Fibroblast of pulmonary artery (primary cell): ENCODE data around the gene WNT7B.

Experiments
- DNase-seq: peaks from one replicate; pipeline ENCODE4 v3.0.0-alpha.2; 2010; ENCODE audit warnings: low read depth
- H3K4me3 ChIP-seq: replicated peaks from 2 replicates; pipeline ENCODE4 v1.5.1; 2011; ENCODE audit warnings: low read depth, mild to moderate bottlenecking, control low read depth, low read length, moderate library complexity
- TF ChIP-seq, protein P1 (sequence below): IDR thresholded peaks from 2 replicates; pipeline ENCODE4 v1.5.1; 2011; ENCODE audit warnings: mild to moderate bottlenecking, control low read depth, low read length, inconsistent platforms; ENCODE audit errors: missing control alignments

The WNT7B gene

DNA sequence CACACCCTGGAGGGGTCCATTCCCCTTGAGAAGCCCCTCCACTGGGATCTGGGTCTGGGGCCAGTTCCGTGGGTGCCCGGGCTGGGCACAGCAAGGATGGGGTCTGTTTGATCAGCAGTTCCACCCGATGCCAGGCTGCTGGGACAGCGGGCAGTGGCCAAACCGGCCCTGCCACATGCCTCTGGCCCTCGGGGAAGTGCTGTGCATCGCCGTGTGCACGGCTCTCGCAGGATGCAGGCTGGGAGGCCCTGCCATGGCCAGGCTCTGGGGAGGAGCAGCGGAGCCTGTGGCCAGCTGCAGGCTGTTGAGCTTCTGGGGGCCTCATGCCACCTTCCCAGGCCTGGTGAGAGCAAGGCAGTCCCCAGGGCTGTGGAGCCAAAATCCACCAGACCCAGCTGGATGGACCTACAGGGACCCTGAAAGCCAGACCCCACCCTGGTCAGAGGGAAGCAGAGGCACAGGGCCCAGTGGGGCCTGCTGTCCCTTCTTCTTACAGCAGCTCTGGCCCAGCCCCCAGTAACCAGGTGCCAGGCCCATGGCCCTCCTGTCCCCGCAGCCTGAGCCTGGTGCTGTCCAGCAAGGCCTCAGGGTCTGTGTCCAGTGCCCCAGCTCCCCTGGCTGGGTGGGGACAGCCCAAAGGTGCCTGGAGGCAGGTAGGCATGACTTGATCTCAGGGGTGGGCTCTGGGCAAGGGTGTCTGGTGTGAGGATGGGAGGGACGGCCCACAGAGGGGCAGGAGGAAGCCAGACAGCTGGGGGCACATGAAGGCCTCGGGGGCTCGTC is 57.3 kb downstream of the WNT7B start:
- DNase-seq, result no peak
- TF ChIP-seq, protein P1, sequence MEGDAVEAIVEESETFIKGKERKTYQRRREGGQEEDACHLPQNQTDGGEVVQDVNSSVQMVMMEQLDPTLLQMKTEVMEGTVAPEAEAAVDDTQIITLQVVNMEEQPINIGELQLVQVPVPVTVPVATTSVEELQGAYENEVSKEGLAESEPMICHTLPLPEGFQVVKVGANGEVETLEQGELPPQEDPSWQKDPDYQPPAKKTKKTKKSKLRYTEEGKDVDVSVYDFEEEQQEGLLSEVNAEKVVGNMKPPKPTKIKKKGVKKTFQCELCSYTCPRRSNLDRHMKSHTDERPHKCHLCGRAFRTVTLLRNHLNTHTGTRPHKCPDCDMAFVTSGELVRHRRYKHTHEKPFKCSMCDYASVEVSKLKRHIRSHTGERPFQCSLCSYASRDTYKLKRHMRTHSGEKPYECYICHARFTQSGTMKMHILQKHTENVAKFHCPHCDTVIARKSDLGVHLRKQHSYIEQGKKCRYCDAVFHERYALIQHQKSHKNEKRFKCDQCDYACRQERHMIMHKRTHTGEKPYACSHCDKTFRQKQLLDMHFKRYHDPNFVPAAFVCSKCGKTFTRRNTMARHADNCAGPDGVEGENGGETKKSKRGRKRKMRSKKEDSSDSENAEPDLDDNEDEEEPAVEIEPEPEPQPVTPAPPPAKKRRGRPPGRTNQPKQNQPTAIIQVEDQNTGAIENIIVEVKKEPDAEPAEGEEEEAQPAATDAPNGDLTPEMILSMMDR, result no peak
- H3K4me3 ChIP-seq, result no peak overlapping the region

DNA sequence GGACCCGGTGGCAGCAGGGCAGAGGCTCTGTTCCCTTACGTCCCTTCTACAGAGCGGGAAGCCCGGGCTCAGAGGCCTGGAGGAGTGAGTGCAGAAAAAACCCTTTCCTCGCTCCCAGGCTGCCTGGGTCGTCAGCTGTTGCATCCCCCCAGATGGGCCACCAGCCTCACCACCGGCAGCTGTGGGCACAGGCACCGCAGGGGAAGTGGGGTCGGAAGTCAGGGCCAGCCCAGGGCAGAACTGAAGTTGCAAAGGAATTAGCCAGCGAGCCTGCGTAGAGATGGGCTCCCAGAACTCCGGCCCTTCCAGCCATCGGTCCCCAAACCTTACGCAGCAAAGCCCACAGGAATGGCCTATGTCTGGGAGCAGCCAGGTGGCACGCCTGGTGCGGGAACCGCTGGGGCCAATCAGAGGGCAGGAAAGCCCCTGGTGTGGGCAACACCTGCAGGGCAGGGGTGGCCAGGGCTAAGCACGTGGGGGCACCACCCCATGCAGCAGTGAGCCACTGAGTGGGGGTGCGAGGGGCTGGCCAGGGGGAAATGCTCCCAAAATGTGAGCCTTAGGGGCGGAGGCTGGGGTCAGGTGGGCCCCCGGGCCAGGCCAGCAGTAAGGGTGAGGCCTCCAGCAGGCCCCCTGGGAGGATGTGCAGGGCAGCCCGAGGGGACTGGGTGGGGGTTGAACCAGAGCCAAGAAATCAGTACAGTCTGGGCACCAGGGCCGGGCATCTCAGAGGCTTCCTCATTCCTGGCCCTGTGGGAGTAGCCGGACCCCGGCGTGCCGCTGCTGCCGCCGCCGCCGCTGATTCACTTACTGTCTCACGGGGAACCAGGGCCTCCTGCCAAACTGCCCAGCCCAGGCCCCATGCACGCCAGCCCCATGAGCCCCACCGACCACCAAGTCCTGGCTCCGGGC is 58.2 kb downstream of the WNT7B start:
- no peak overlapping the region for H3K4me3 ChIP-seq
- peak; percentile 40 for DNase-seq
- TF ChIP-seq, protein P1, result no peak

DNA sequence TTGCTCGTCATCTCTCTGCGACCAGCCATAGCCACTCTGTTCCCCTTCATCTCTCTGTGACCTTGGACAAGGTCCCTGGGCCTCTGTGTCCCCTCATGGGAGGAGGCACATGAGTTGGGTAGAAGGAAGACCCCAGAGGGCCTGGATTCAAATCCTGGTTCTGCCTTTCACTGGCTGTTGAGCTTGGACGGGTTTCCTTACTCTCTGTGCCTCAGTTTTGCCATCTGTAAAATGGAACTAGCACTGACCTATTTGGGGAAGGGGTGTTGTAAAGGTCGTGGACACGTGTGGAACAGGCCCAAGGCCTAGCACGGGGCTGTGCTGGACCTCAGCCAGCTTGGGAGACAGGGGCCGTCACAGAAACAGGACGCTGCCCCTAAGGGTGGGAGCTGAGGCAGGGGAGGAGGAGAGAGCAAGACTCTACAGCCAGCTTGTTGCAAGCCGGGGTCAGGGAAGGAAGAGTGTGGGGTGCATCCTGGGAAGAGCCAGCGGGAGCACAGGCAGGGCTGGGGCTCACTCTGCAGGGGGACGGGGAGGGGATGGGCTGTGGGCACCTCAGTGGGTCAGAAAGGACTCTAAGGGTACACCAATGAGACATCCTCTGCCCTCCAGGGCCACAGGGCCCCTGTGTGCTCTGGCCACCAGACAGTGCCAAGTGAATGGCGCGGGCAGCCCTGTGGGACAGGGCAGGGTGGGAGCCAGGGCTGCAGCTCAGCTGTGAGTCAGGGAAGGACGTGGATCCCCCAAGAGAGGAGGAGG is 59.1 kb downstream of the WNT7B start:
- TF ChIP-seq, protein P1, result no peak
- H3K4me3 ChIP-seq, result no peak overlapping the region
- no peak for DNase-seq

DNA sequence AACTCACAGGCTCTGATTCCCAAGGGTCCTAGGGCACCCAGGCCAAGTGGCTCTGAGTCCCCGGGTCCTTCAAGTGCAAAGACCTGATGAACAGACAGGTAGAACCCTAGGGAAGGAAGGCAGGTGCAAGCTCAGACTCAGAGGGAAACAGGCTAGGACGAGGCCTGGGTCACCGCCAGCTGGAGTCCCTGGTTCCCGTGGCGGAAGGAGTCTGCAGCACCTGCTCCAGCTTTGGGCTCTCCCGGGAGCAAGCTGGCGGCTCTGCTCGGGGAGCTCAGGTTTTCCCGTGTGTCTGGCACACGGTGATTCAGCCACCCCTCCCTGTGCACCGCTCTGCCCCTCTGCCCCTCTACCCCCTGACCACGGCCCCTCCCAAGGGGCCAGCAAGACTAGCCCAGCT is 59.8 kb downstream of the WNT7B start:
- TF ChIP-seq, protein P1, result no peak
- no peak overlapping the region for H3K4me3 ChIP-seq
- no peak for DNase-seq

DNA sequence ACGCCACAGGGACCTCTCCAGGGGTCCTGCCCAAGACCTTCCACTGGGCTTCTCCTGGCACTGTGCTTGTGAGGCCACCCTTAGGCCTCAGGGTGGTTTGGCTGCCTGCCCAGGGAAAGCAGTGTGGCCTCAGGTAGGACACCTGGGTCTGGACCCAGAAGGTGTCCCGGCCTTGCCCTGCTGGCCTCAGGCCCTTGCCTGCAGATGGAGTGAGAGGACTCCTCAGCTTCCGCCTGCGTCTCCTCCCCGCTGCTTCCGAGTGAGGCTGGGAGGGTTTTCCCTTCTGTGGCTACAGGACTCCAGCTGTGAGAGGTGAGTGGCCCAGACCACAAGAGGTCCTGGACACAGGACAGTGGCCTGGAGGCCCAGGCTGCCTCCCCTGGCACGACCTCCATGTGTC is 60.4 kb downstream of the WNT7B start:
- DNase-seq, result no peak
- TF ChIP-seq, protein P1, result no peak
- no peak overlapping the region for H3K4me3 ChIP-seq

DNA sequence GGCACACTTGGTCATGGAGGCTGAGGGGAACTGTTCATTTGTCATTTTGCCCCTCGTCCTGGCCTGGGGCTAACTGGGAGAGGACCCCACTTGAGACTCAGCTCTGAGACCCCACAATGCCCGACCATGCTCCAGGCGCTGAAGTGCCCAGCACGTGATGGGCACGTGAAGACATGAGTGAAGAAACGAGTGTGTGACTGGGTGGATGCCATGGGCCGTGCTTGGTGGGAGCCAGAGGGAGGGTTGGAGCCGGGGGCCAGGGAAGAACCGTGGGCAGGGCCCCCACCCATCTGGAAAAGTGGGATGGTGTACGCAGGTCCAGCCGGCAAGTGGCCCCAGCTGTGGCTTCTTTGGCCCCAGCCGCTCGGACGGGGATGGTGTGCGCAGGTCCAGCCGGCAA is 61.1 kb downstream of the WNT7B start:
- no peak for DNase-seq
- TF ChIP-seq, protein P1, result no peak

More for the DNA sequence above, 61.1 kb downstream of the WNT7B start:
- no peak overlapping the region for H3K4me3 ChIP-seq
